Activated T-cell treated with anti-CD3 and anti-CD28 coated beads, Interleukin-2, amount 50 U/mL, for 4 hours (primary cell): ENCODE results near the gene RBM45. TPM values are rescaled to one million over a fixed set of nuclear protein-coding genes. Genes with fewer than 3 reads are reported as not detected.
A peak's percentile ranks its signal among the peaks of the same experiment; 100 is the strongest.

Source experiments
- ATAC-seq, 2 donors: fragments of 200-7000 bp; cut with Tn5 transposase; one replicate each; pipeline ENCODE4 v1.10.0; 2021
- DNase-seq: peaks from one replicate; pipeline ENCODE4 v3.0.0-alpha.2; 2020
- H3K27me3 Mint-ChIP-seq: one replicate; pipeline ENCODE4 v1.8.0; 2021; ENCODE audit warnings: low read depth, mixed read lengths
- H3K36me3 Mint-ChIP-seq: one replicate; pipeline ENCODE4 v1.8.0; 2022; ENCODE audit warnings: mixed read lengths; ENCODE audit not compliant: insufficient read depth
- H3K4me1 Mint-ChIP-seq: one replicate; pipeline ENCODE4 v1.8.0; 2021; ENCODE audit warnings: low read depth, mixed read lengths
- H3K4me3 Mint-ChIP-seq: one replicate; pipeline ENCODE4 v1.8.0; 2021; ENCODE audit warnings: mild to moderate bottlenecking, moderate library complexity, mixed read lengths
- H3K9me3 Mint-ChIP-seq: one replicate; pipeline ENCODE4 v1.8.0; 2021; ENCODE audit warnings: mixed read lengths
- total RNA-seq, 3 donors: library from RNA; stranded (reverse); gene quantifications; one replicate each; pipeline ENCODE4 v1.2.1, GENCODE V29; 2021

Gene RBM45
- total RNA-seq, 3 donors from 2014 or later = 14.3 to 18.6 (median 14.9) TPM

GRCh38 chr2:178082408-178083045 is 29.7 kb upstream of the RBM45 start:
- no peaks in the 10 kb centered on the region for H3K4me1 Mint-ChIP-seq
- H3K4me3 Mint-ChIP-seq = no peak overlapping the region
- no peaks in the 10 kb centered on the region for H3K36me3 Mint-ChIP-seq
- peaks cover 3% of the 10 kb centered on the region for H3K9me3 Mint-ChIP-seq
- ATAC-seq = no peak
- H3K27me3 Mint-ChIP-seq = peaks cover 18% of the 10 kb centered on the region
- DNase-seq = no peak

DNA sequence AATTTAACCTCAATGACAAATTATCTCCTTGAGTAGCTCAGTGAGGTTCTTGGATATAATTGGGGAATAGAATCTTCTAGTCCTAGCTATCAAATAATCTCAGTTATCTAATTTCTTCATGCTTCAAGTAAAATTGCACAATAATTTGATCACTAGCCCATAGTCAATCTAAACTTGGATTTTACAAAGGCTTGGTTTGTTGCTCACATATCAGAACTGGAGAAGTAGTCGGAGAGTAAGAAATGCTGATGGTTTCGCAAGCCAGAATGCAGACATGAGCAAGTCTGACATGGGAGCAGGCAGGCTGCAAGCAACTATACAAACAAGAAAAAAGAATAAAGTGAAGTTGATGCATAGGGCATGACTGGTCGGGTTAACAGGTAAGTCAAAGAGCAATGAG is 28.0 kb upstream of the RBM45 start:
- Mint-ChIP-seq H3K4me3 (no peak overlapping the region), H3K36me3 (no peaks in the 10 kb centered on the region), H3K27me3 (peaks cover 15% of the 10 kb centered on the region), H3K9me3 (peaks cover 2% of the 10 kb centered on the region), H3K4me1 (no peaks in the 10 kb centered on the region)
- no peak for DNase-seq
- no peak for ATAC-seq

- H3K4me1 Mint-ChIP-seq = no peaks in the 10 kb centered on the region
- H3K9me3 Mint-ChIP-seq = no peaks in the 10 kb centered on the region
- H3K4me3 Mint-ChIP-seq = no peak overlapping the region
- no peaks in the 10 kb centered on the region for H3K36me3 Mint-ChIP-seq
- DNase-seq (no peak), ATAC-seq (no peak)
- H3K27me3 Mint-ChIP-seq = peaks cover 9% of the 10 kb centered on the region
Observed at GRCh38 chr2:178088774-178089270, 23.4 kb upstream of the RBM45 start.

DNA sequence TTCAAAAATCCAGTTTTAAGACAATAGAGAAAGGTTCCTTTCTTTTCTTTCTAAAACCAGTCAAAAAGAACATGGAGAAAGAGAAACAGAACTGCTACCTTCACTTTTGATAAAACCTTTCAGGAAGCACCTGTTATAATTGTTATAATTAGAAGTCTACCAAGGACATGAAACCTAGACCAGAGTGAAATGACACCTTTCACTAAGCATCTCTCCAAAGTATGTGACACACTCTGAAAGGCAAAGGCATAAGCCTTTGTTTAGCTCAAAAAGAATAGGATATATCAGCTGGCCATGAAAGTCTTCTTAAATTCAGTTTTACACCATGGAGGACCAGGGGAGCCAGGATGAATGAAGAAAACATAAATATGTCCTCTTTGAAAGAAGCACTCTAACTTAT is 18.8 kb upstream of the RBM45 start:
- Mint-ChIP-seq H3K4me3 (no peak overlapping the region), H3K9me3 (no peaks in the 10 kb centered on the region), H3K4me1 (no peaks in the 10 kb centered on the region), H3K27me3 (peaks cover 3% of the 10 kb centered on the region), H3K36me3 (no peaks in the 10 kb centered on the region)
- no peak for DNase-seq
- ATAC-seq = no peak

DNA sequence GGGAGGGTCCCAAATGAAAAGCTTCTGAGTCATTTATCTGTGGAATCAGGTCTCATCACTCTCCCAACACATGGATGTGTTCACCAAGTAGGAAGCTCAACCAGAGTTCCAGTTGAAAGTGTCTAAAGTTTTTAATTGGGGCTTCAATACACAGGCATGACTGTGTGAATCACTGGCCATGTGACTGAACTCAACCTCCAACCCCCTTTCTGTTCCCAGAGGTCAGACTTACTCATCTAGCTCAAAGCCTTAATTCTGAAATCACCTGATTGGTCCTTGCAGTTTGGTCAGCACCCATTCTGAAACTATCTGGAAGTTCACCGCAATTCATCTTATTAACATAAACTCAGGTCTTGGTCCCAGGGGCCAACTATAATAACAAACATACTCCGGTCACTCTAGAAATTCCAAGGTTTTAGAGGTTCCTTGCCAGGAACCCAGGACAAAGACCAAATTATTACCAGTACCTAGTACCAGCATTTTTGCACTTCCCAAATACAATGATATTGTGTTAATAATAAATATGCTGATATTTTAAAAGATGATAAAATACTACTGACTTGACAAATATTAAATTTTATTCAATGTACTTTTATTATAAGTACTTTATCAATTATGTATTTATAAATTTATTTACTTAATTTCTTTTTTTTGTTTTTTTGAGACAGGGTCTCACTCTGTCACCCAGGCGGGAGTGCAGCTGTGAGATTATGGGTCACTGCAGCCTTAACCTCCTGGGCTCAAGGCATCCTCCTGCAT is 10.7 kb upstream of the RBM45 start:
- Mint-ChIP-seq H3K4me1 (no peaks in the 10 kb centered on the region), H3K27me3 (no peaks in the 10 kb centered on the region), H3K36me3 (no peaks in the 10 kb centered on the region), H3K9me3 (no peaks in the 10 kb centered on the region), H3K4me3 (no peak overlapping the region)
- DNase-seq = no peak
- ATAC-seq = no peak

DNA sequence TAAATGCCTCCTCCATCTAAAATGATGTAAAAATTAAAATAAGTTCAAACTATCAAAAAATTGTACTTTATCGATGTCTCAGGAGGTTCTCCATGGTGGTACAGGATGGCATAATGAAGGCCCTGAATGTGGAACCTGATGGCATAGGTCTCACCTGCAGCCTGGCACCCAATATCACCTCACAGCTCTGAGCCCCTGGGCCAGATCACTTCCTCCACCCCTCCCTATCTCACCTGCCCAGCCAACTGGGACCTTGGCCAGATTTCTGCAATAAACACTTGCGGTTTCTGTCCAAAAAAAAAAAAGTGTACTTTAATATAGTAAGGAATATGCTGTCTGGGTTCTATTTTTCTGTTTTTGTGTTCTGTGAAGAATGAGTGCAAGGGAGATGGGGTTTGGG is 6.7 kb upstream of the RBM45 start:
- H3K36me3 Mint-ChIP-seq = no peaks in the 10 kb centered on the region
- no peaks in the 10 kb centered on the region for H3K4me1 Mint-ChIP-seq
- no peaks in the 10 kb centered on the region for H3K27me3 Mint-ChIP-seq
- no peaks in the 10 kb centered on the region for H3K9me3 Mint-ChIP-seq
- H3K4me3 Mint-ChIP-seq = no peak overlapping the region
- no peak for DNase-seq
- no peak for ATAC-seq

- no peak overlapping the region for H3K4me3 Mint-ChIP-seq
- ATAC-seq (no peak), DNase-seq (no peak)
- H3K4me1 Mint-ChIP-seq = no peaks in the 10 kb centered on the region
- no peaks in the 10 kb centered on the region for H3K9me3 Mint-ChIP-seq
- H3K27me3 Mint-ChIP-seq = no peaks in the 10 kb centered on the region
- no peaks in the 10 kb centered on the region for H3K36me3 Mint-ChIP-seq
Observed at GRCh38 chr2:178106053-178106452, 6.2 kb upstream of the RBM45 start.

GRCh38 chr2:178108176-178108575 is 4.1 kb upstream of the RBM45 start:
- peaks cover 9% of the 10 kb centered on the region for H3K4me1 Mint-ChIP-seq
- DNase-seq (no peak), ATAC-seq (no peak)
- H3K4me3 Mint-ChIP-seq = no peak overlapping the region
- H3K27me3 Mint-ChIP-seq = no peaks in the 10 kb centered on the region
- H3K9me3 Mint-ChIP-seq = no peaks in the 10 kb centered on the region
- H3K36me3 Mint-ChIP-seq = no peaks in the 10 kb centered on the region

DNA sequence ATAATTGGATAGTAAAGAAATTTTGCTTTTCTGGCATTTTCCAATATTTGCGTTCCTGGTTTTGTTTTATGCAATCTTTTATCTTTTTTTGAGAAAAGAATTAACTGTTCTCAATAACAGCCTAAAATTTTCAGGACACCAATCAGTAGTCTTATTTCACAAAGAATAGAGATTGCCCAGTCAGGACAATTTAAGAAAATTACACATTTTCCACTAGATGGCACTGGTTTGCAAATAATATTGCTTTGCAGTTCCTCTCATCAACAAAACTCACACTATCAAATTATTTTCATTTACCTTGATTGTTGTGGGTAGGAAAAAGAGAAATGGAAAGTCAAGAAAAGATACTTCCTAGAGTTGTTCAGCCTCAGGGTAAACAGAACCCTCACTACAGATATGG is 2.4 kb upstream of the RBM45 start:
- no peaks in the 10 kb centered on the region for H3K36me3 Mint-ChIP-seq

GRCh38 chr2:178110681-178111080 is 1.6 kb upstream of the RBM45 start:
- ATAC-seq (no peak), DNase-seq (no peak)
- Mint-ChIP-seq H3K4me3 (no peak overlapping the region), H3K9me3 (no peaks in the 10 kb centered on the region), H3K27me3 (no peaks in the 10 kb centered on the region), H3K36me3 (peaks cover 2% of the 10 kb centered on the region), H3K4me1 (peaks cover 24% of the 10 kb centered on the region)

More for the DNA sequence above, 2.4 kb upstream of the RBM45 start:
- no peaks in the 10 kb centered on the region for H3K9me3 Mint-ChIP-seq
- no peaks in the 10 kb centered on the region for H3K27me3 Mint-ChIP-seq
- ATAC-seq (no peak), DNase-seq (no peak)
- H3K4me1 Mint-ChIP-seq = peaks cover 22% of the 10 kb centered on the region
- no peak overlapping the region for H3K4me3 Mint-ChIP-seq

GRCh38 chr2:178111743-178112142 is 494 bp upstream of the RBM45 start:
- H3K36me3 Mint-ChIP-seq = peaks cover 4% of the 10 kb centered on the region
- H3K4me1 Mint-ChIP-seq = peaks cover 26% of the 10 kb centered on the region
- no peaks in the 10 kb centered on the region for H3K9me3 Mint-ChIP-seq
- DNase-seq = no peak
- H3K27me3 Mint-ChIP-seq = no peaks in the 10 kb centered on the region
- peak overlapping the region; percentile 93 for H3K4me3 Mint-ChIP-seq
- peak; percentile 1 to 9 for ATAC-seq

GRCh38 chr2:178114462-178114861 is 2.2 kb downstream of the RBM45 start:
- no peaks in the 10 kb centered on the region for H3K9me3 Mint-ChIP-seq
- H3K4me3 Mint-ChIP-seq = peak overlapping the region; percentile 20
- no peak for DNase-seq
- ATAC-seq = no peak
- peaks cover 9% of the 10 kb centered on the region for H3K36me3 Mint-ChIP-seq
- no peaks in the 10 kb centered on the region for H3K27me3 Mint-ChIP-seq
- peaks cover 30% of the 10 kb centered on the region for H3K4me1 Mint-ChIP-seq

GRCh38 chr2:178115271-178115670 is 3.0 kb downstream of the RBM45 start:
- ATAC-seq (no peak), DNase-seq (no peak)
- no peaks in the 10 kb centered on the region for H3K9me3 Mint-ChIP-seq
- peaks cover 11% of the 10 kb centered on the region for H3K36me3 Mint-ChIP-seq
- no peaks in the 10 kb centered on the region for H3K27me3 Mint-ChIP-seq
- H3K4me1 Mint-ChIP-seq = peaks cover 30% of the 10 kb centered on the region
- no peak overlapping the region for H3K4me3 Mint-ChIP-seq

DNA sequence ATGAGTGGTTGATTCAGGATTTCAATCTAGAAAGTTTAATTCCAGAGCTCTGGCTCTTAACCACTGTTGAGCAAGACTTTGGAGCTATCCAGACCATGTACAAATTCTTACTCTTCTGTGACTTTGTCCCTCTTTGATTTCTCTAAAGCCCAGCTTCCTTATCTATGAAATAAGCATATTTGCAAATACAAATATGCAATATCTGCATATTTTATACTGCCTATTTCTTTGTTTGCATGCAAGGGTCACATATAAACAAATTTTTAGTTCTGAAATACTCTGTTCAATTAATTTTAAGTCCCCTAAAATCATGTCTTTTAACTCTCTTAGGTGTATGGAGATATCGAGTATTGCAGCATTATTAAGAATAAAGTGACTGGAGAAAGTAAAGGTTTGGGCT is 5.5 kb downstream of the RBM45 start:
- Mint-ChIP-seq H3K4me1 (peaks cover 26% of the 10 kb centered on the region), H3K27me3 (no peaks in the 10 kb centered on the region), H3K9me3 (no peaks in the 10 kb centered on the region), H3K36me3 (peaks cover 30% of the 10 kb centered on the region), H3K4me3 (no peak overlapping the region)
- DNase-seq = no peak
- no peak for ATAC-seq
